Panc1 (cell line): ENCODE data around the gene POLR2A.
"Not testable (repeated sequence)": the region's sequence is repeated elsewhere in the genome, so short reads cannot be mapped to it uniquely, and the experiment has no call there.

Experiments used
- POLR2AphosphoS5 ChIP-seq: IDR thresholded peaks from 2 replicates; pipeline ENCODE4 v1.6.1; 2012; ENCODE audit warnings: mild to moderate bottlenecking, low read depth, low read length, moderate library complexity
- REST ChIP-seq, 2 experiments: IDR thresholded peaks; 2 replicates each; pipeline ENCODE4 v1.6.1; 2011 to 2012; ENCODE audit warnings: low read depth in 2 of 2, control low read depth in 1 of 2, low read length in 1 of 2, mild to moderate bottlenecking in 1 of 2, moderate library complexity in 1 of 2; ENCODE audit not compliant: insufficient read depth in 1 of 2
- SIN3A ChIP-seq: IDR thresholded peaks from 2 replicates; pipeline ENCODE4 v1.6.1; 2012; ENCODE audit warnings: low read depth, mild to moderate bottlenecking, low read length, moderate library complexity, borderline replicate concordance; ENCODE audit not compliant: insufficient read depth
- TCF7L2 ChIP-seq: IDR thresholded peaks from 2 replicates; pipeline ENCODE4 v1.6.1; 2011; ENCODE audit warnings: mild to moderate bottlenecking, low read depth, low read length, inconsistent platforms
- TF ChIP-seq, protein P1 (sequence below): fragments of 450-650 bp; IDR thresholded peaks from 2 replicates; pipeline ENCODE4 v1.5.1; 2017; ENCODE audit warnings: mild to moderate bottlenecking

- not testable (repeated sequence) for TF ChIP-seq POLR2AphosphoS5; REST (IDR thresholded peaks at IDR 0.05; ENCODE audit: insufficient read depth in 1 of 2, low read depth in 2 of 2, low read length in 1 of 2); SIN3A; TCF7L2
- TF ChIP-seq, protein P1, sequence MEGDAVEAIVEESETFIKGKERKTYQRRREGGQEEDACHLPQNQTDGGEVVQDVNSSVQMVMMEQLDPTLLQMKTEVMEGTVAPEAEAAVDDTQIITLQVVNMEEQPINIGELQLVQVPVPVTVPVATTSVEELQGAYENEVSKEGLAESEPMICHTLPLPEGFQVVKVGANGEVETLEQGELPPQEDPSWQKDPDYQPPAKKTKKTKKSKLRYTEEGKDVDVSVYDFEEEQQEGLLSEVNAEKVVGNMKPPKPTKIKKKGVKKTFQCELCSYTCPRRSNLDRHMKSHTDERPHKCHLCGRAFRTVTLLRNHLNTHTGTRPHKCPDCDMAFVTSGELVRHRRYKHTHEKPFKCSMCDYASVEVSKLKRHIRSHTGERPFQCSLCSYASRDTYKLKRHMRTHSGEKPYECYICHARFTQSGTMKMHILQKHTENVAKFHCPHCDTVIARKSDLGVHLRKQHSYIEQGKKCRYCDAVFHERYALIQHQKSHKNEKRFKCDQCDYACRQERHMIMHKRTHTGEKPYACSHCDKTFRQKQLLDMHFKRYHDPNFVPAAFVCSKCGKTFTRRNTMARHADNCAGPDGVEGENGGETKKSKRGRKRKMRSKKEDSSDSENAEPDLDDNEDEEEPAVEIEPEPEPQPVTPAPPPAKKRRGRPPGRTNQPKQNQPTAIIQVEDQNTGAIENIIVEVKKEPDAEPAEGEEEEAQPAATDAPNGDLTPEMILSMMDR, result not testable (repeated sequence)
These were observed 13.7 kb upstream of the POLR2A start for GRCh38 chr17:7470457-7470973.
